ENCODE results near the gene SETD2.
A peak's percentile ranks its signal among the peaks of the same experiment; 100 is the strongest.
"Not testable (repeated sequence)": the region's sequence is repeated elsewhere in the genome, so short reads cannot be mapped to it uniquely, and the experiment has no call there.

SETD2 gene

GRCh38 chr3:47149339-47149933 lies 14.5 kb downstream of the SETD2 start:
- no peak for DNase-seq (ENCODE audit: low spot score)

DNA sequence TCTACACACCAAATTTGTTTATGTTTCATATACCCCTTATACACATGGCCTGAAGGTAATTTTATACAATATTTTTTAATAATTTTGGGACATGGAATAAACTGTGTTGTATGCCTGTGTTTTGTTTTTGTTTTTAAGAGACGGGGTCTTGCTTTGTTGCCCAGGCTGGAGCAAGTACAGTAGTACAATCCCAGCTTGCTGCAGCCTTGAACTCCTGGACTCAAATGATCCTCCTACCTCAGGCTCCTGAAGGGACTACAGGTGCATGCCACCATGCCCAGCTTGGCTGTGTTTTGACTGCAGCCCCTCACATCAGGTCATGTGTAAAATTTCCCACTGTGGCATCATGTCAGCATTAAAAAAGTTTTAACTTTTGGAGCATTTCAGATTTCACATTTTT lies 18.6 kb downstream of the SETD2 start:
- DNase-seq (ENCODE audit: low spot score), result no peak

DNA sequence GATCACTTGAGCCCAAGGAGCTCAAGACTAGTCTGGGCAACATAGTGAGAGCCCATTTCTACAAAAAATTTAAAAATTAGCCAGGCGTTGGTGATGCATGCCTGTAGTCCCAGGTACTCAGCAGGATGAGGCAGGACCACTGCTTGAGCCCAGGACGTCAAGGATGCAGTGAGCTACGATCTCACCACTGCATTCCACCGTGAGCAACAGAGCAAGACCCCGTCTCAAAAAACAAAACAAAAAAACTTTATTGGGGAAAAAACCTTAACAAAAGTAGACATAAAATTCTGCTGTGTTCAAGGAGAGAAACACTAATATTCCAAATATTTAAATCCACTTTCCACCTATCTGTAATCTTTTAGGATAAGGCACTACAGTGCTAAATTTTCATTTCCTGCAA lies 20.8 kb downstream of the SETD2 start:
- no peak for DNase-seq (ENCODE audit: low spot score)

- DNase-seq (ENCODE audit: low spot score), result not testable (repeated sequence)
Observed at GRCh38 chr3:47142536-47142935, 21.4 kb downstream of the SETD2 start.

DNA sequence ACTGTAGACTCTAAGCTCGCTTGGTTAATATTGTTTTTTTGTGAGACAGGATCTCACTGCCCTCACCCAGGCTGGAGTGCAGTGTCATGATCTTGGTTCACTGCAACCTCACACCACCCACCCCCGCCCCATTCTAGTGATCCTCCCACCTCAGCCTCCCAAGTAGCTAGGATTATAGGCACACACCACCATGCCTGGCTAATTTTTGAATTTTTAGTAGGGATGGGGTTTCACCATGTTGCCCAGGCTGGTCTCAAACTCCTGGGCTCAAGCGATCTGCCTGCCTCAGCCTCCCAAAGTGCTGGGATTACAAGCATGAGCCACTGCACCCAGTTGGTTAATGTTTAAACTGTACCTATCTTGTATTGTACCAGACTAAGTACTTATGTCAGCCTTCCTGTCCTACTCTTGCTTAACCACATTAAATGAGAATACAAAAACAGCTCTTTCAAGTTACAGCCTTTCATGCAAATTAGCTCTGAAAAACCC lies 22.9 kb downstream of the SETD2 start:
- DNase-seq (ENCODE audit: low spot score), result peak; percentile 42

GRCh38 chr3:47140553-47140952 lies 23.4 kb downstream of the SETD2 start:
- DNase-seq (ENCODE audit: low spot score), result not testable (repeated sequence)

GRCh38 chr3:47134311-47134710 lies 29.6 kb downstream of the SETD2 start:
- no peak for DNase-seq (ENCODE audit: low spot score)

DNA sequence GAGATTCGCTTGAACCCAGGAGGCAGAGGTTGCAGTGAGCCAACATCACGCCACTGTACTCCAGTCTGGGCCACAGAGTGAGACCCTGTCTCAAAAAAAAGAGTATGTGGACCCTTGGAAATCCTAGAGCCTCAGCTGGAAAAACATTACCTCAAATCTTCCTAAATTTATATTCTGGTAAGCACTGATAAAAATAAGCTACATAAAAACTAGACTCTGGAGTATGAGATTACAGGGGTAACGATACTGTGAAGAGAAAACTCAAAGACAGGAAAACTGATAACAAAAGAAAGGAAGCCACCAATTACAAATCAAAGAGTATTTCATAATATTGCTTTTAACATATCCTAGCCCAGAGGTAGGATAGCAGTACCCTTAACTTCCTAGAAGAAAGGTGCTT lies 30.3 kb downstream of the SETD2 start:
- DNase-seq (ENCODE audit: low spot score), result no peak

- no peak for DNase-seq (ENCODE audit: low spot score)
Observed at GRCh38 chr3:47130557-47130956, 33.4 kb downstream of the SETD2 start.

DNA sequence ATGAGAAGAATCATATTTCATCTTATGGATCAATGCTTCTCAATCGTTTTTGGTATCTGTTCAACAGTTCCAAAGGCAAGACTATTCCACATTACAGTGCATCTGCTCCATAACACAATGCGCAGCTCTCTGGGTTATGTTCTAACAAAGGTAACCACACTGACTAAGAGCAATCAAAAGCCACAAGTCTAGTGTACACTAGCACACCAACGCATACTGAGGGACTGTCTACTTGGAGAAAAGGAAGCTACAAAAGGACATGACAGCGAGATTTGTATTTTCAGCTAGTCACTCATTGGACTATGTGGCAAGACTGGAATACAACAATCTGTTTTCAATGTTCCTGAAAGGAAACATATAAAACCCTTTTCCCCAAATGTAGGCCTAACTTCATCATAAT lies 35.8 kb downstream of the SETD2 start:
- DNase-seq (ENCODE audit: low spot score), result no peak

GRCh38 chr3:47123857-47124256 lies 40.1 kb downstream of the SETD2 start:
- no peak for DNase-seq (ENCODE audit: low spot score)

DNA sequence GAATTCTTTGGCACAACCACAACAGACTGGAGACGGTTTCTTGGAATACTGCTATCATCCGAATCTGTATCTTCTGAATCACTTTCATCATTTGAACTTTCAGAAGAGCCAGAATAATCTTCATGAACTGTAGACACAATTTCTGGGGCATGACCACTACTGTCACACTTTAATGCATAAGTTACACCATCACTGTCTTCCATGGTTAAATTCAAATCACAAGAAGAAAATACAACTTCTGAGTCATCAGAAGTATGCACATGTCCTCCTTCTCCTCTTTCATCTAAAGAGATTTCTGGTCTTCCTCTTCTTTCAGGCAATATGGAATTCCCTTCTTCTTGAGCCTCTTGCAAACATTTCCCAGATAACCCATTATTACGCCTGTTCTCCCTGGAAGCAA lies 42.5 kb downstream of the SETD2 start:
- DNase-seq (ENCODE audit: low spot score), result no peak

- no peak for DNase-seq (ENCODE audit: low spot score)
Observed at GRCh38 chr3:47120138-47120537, 43.8 kb downstream of the SETD2 start.

DNA sequence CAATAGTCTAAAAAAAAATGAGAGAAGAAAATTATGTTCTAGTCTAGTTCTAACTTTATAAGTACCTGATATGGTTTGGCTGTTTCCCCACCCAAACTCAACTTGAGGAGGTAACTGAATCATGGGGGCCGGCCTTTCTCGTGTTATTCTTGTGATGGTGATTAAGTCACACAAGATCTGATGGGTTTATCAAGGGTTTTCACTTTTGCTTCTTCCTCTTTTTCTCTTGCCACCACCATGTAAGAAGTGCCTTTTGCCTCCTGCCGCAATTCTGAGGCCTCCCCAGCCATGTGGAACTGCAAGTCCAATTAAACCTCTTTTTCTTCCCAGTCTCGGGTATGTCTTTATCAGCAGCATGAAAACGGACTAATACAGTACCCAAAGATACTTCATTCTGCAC lies 44.5 kb downstream of the SETD2 start:
- DNase-seq (ENCODE audit: low spot score), result peak; percentile 14

GRCh38 chr3:47117807-47118364 lies 46.0 kb downstream of the SETD2 start:
- DNase-seq (ENCODE audit: low spot score), result peak; percentile 5

DNA sequence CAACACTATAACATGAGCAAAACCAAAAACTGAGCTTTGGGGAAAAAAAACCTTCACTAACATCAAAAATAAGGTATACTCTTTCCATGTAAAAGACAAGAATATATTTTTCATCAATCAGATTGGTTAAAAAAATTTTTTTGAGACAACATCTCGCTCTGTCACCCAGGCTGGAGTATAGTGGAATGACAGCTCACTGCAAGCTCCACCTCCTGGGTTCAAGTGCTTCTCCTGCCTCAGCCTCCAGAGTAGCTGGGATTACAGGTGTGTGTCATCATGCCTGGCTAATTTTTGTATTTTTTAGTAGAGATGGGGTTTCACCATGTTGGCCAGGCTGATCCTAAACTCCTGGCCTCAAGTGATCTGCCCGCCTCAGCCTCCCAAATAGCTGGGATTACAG lies 48.4 kb downstream of the SETD2 start:
- DNase-seq (ENCODE audit: low spot score), result not testable (repeated sequence)

DNA sequence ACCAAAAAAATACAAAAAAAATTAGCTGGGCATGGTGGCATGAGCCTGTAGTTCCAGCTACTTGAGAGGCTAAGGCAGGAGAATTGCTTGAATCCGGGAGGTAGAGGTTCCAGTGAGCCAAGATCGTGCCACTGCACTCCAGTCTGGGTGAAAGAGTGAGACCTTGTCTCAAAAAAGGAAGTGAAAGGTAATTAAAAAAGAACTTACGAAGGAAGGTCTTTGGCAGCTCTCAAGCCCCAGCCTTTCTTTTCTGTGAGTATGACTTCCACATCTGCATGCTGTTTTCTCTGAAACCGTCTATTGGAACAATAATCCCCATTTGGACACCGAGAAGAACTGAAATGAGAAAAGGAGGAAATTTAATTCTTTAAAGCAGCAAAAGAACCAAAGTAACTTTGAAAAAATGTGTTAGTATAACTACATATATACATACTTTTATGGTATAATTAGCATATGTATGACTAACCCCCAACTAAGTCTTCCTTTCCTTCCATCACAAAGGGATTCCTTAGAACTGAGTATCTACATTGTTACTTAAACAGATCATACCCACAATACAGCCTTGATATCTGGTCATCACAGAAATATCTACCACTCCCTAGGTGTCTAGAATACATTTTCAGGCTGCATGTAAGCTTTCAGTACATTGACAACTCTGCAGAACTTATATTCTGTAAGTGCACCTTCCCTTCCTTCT lies 50.1 kb downstream of the SETD2 start:
- DNase-seq (ENCODE audit: low spot score), result no peak

GRCh38 chr3:47112997-47113396 lies 50.9 kb downstream of the SETD2 start:
- DNase-seq (ENCODE audit: low spot score), result no peak

GRCh38 chr3:47109393-47109792 lies 54.5 kb downstream of the SETD2 start:
- DNase-seq (ENCODE audit: low spot score), result no peak

DNA sequence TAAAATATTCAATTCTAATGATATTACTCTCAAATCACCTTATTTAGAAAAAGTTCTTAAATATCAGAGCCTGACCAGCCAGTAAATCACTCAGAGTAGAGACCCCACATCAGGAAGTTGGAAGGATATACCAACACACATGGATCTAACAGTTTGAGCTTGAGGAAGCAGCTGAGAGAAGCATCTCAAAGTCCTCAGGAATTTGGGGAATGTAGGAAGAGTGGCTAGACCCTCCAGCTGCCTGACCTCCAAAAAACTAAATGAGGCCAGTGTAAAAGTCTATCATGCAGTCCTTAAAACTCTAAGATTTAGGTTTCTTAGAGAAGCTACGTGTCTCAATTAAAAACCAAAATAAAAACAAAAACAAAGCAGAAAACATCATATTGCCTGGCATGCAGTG lies 55.4 kb downstream of the SETD2 start:
- no peak for DNase-seq (ENCODE audit: low spot score)

- no peak for DNase-seq (ENCODE audit: low spot score)
Observed at GRCh38 chr3:47104259-47104658, 59.7 kb downstream of the SETD2 start.

- DNase-seq (ENCODE audit: low spot score), result no peak
Observed at GRCh38 chr3:47103619-47104018, 60.3 kb downstream of the SETD2 start.

GRCh38 chr3:47102081-47102600 lies 61.8 kb downstream of the SETD2 start:
- DNase-seq (ENCODE audit: low spot score), result no peak
